SK-MEL-5 (cell line): Measurements from ENCODE around the gene LDLRAD3. TPM values are rescaled to one million over a fixed set of nuclear protein-coding genes. Genes with fewer than 3 reads are reported as not detected.
A peak's percentile ranks its signal among the peaks of the same experiment; 100 is the strongest.

Experiments
- DNase-seq: peaks from one replicate; pipeline ENCODE4 v3.0.0-alpha.2; 2016; ENCODE audit warnings: low read depth, low spot score
- in situ Hi-C: cut with HindIII; loops from 2 replicates; pipeline ENCODE4 v1.10.0; 2016; ENCODE audit warnings: low sequenced_read_pairs, high pct_unique_total_duplicates, low pct_unique_long_range_greater_than_20kb
- total RNA-seq: library from RNA; depleted of rRNA; stranded (reverse); fragments of >200 nt; shearing (Covaris generic); gene quantifications from 2 replicates; pipeline ENCODE4 v1.2.3, GENCODE V29; 2014

Gene LDLRAD3
- total RNA-seq, 1 experiment from 2014 or later = 28.6 TPM

GRCh38 chr11:36230779-36231699 is 287.2 kb downstream of the LDLRAD3 start:
- DNase-seq = no peak
- in situ Hi-C loops = no loop called here

DNA sequence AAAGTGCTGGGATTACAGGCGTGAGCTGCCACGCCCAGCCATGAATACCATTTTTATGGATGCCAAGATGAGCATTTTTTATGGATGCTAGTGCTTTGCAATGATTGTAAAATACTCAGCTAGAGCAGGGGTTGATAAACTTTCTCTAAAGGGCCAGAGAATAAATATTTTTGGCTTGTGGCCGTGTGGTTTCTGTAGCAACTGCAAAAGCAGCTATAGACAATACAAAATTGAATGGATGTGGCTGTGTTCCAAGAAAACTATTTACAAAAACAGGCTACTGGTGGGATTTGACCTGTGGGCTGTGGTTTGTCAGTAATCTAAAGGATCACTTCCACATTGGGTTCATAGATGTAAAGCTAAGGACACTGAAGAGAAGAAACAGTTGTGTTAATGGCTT is 289.3 kb downstream of the LDLRAD3 start:
- in situ Hi-C loops = no loop called here
- no peak for DNase-seq

DNA sequence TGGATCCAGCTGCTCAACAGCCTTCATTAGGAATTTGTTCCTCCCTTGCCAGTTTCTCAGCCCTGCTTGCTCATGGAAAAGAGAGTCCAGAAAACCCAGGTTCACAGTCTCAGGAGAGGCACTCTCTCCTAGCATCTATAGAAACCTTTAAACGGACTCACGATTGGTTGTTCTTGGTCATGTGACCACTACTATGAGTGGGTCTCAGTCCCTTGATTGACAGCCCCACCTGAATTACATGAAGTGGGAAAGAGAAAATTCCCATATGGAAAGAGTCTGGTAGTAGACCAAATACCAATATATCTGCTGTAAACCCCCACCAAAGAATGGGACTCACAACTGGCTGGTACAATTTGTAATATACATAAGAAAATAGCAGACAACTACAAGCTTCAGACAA is 291.0 kb downstream of the LDLRAD3 start:
- in situ Hi-C loops = no loop called here
- no peak for DNase-seq

- in situ Hi-C loops = no loop called here
- DNase-seq = no peak
These were observed 291.9 kb downstream of the LDLRAD3 start for GRCh38 chr11:36235750-36236149.

- in situ Hi-C loops = no loop called here
These were observed 293.5 kb downstream of the LDLRAD3 start for GRCh38 chr11:36237391-36237790.

DNA sequence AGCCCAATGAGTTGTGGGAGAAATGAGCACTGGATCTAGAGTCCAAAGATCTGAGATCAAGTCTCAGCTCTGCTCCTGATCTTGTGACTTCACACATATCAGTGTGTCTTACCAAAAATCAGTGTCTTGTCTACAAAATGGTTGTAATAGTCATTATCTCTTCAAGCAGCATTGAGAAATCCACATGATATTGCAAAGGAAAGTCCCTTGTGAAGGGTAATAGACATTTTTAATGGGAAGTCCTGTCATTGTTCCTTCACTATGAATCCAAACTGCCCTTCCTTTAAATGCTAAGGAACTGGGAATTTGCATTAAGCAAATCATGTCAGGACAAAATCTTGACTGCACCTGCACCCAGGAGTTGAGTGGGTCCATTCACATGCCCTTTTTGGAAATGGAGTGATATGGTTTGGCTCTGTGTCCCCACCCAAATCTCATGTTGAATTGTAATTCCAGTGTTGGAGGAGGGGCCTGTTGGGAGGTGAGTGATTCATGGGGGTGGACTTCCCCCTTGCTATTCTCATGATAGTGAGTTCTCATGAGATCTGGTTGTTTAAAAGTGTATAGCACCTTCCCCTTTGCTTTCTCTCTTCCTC is 294.3 kb downstream of the LDLRAD3 start:
- in situ Hi-C loops = no loop called here
- DNase-seq = no peak

More at GRCh38 chr11:36237391-36237790, 293.5 kb downstream of the LDLRAD3 start:
- no peak for DNase-seq

- in situ Hi-C loops = no loop called here
- DNase-seq = no peak
These were observed 295.0 kb downstream of the LDLRAD3 start for GRCh38 chr11:36238881-36239280.

DNA sequence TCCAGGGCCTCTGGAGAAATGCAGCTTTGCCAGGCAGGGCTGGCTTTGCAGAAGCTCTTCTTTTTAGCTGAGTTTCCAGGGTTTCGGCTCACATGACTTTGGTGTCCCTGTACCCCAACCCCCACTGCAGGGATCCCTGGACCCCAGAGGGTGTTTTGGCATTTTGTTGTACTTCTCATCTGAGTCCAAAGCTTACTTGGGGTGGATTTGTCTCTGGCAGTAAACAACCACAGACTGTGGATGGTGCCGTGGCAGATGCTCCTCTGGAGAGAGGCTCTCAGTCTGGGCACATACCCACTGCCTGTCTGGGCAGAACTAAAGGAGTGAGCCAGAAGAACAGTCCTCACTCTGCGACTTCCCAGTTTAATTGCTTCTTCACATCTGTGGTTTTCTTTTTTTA is 295.8 kb downstream of the LDLRAD3 start:
- in situ Hi-C loops = no loop called here
- DNase-seq = no peak

GRCh38 chr11:36240173-36240572 is 296.3 kb downstream of the LDLRAD3 start:
- in situ Hi-C loops = no loop called here
- DNase-seq = no peak

GRCh38 chr11:36240801-36241200 is 296.9 kb downstream of the LDLRAD3 start:
- no peak for DNase-seq
- in situ Hi-C loops = no loop called here

GRCh38 chr11:36241497-36241896 is 297.6 kb downstream of the LDLRAD3 start:
- no peak for DNase-seq
- in situ Hi-C loops = no loop called here

DNA sequence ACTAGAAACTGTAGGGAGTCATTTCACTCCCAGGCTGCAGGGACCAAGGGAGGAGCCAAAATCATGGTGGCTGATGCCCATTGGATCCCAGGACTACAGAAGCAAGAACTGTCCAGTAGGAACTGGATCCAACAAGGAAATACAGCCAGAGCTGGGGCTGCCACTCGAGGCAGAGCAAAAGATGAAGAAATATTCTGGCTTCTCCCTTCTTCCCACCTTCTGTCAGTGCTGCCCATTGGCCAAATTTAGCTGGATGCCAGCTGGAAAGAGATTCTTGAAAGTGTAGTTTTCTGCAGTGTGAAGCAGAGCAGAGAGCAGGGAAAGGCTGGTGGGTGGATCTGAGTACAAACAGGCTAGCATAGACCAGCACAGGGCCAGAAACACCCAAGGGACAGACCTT is 299.8 kb downstream of the LDLRAD3 start:
- in situ Hi-C loops = no loop called here
- no peak for DNase-seq

GRCh38 chr11:36247493-36247892 is 303.6 kb downstream of the LDLRAD3 start:
- DNase-seq = no peak

GRCh38 chr11:36248436-36248835 is 304.6 kb downstream of the LDLRAD3 start:
- DNase-seq = no peak
- in situ Hi-C loops = no loop called here

More at GRCh38 chr11:36247493-36247892, 303.6 kb downstream of the LDLRAD3 start:
- in situ Hi-C loops = no loop called here

GRCh38 chr11:36249246-36249645 is 305.4 kb downstream of the LDLRAD3 start:
- in situ Hi-C loops = no loop called here
- DNase-seq = peak; percentile 37

DNA sequence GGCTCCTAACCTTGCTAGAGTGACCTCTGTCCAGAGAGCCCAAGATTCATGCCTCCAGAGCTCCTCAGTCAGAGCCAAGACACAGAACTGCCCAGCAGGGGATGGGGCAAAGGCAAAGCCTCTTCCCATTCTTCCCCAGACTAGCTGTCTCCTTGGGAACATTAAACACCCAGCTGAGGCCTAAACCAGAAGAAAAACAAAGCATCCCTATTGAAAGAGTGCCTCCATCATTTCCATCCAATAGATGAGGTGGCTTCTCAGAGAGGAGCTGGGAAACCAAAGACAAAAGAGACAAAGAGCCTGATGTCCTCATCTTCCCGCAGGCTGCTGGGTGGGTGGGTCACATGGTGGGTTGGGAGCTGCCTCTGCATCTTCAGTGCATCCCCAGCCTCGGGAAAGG is 308.0 kb downstream of the LDLRAD3 start:
- in situ Hi-C loops = no loop called here
- peak; percentile 59 for DNase-seq

DNA sequence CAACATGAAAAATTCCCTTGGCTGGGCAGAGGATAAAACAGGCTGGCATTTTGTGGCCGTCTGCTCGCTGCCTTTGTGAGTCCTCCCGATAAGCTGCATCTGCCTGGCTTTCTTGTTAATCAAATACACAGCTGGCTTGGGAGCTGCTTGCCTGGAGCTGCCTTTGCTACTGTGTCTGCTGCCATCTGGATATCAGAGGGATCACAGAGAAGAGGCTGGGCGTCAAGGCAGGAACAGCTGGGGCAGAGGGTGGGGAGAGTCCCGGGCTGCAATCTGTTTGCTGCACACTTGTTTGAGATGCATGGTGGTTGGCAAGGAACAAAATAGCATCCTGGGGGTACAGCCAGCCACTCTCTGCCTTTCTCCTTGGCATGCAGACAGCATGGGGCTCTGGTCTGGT is 309.4 kb downstream of the LDLRAD3 start:
- in situ Hi-C loops = no loop called here
- DNase-seq = no peak

GRCh38 chr11:36254713-36255112 is 310.9 kb downstream of the LDLRAD3 start:
- in situ Hi-C loops = no loop called here
- no peak for DNase-seq

DNA sequence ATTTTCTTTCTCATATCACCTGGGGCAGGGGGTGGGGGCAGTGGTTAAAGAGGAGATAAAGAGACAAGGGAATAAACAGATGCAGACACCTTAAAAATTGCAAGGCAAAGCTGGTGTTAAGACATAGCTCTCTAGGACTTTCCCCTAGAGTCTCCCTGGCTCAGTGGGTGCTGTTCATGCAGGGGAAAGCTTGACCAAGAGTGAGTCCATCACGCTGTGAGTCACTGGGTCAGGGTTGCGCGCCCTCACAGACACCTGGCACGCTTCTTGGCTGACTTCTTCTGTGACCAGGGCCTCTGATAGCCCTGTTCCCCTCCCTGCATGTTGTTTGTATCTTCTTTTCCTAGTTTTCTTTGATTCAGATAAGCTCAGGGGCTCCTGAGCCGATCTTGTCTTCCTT is 313.5 kb downstream of the LDLRAD3 start:
- in situ Hi-C loops = no loop called here
- DNase-seq = no peak
